BLaER1 (cell line): Measurements from ENCODE around the gene HELZ2.

Experiments used
- H3K27ac ChIP-seq: shearing (Covaris generic); formaldehyde crosslinking; 2 replicates; pipeline ENCODE4 v1.8.1; 2022
- H3K27me3 ChIP-seq: shearing (Covaris generic); formaldehyde crosslinking; 2 replicates; pipeline ENCODE4 v1.8.1; 2022
- H3K36me3 ChIP-seq: shearing (Covaris generic); formaldehyde crosslinking; 2 replicates; pipeline ENCODE4 v1.8.1; 2022
- H3K4me1 ChIP-seq: shearing (Covaris generic); formaldehyde crosslinking; 2 replicates; pipeline ENCODE4 v1.8.1; 2022
- H3K4me2 ChIP-seq: shearing (Covaris generic); formaldehyde crosslinking; 2 replicates; pipeline ENCODE4 v1.8.1; 2022
- H3K4me3 ChIP-seq: shearing (Covaris generic); formaldehyde crosslinking; 2 replicates; pipeline ENCODE4 v1.8.1; 2022
- H3K9ac ChIP-seq: shearing (Covaris generic); formaldehyde crosslinking; 2 replicates; pipeline ENCODE4 v1.8.1; 2022
- H3K9me3 ChIP-seq: shearing (Covaris generic); formaldehyde crosslinking; 2 replicates; pipeline ENCODE4 v1.8.1; 2022
- H4K20me1 ChIP-seq: shearing (Covaris generic); formaldehyde crosslinking; 2 replicates; pipeline ENCODE4 v1.8.1; 2022
- Cebpa-rat ChIP-seq: shearing (Covaris generic); IDR thresholded peaks from 2 replicates; pipeline ENCODE4 v1.8.1; 2022

Gene HELZ2

DNA sequence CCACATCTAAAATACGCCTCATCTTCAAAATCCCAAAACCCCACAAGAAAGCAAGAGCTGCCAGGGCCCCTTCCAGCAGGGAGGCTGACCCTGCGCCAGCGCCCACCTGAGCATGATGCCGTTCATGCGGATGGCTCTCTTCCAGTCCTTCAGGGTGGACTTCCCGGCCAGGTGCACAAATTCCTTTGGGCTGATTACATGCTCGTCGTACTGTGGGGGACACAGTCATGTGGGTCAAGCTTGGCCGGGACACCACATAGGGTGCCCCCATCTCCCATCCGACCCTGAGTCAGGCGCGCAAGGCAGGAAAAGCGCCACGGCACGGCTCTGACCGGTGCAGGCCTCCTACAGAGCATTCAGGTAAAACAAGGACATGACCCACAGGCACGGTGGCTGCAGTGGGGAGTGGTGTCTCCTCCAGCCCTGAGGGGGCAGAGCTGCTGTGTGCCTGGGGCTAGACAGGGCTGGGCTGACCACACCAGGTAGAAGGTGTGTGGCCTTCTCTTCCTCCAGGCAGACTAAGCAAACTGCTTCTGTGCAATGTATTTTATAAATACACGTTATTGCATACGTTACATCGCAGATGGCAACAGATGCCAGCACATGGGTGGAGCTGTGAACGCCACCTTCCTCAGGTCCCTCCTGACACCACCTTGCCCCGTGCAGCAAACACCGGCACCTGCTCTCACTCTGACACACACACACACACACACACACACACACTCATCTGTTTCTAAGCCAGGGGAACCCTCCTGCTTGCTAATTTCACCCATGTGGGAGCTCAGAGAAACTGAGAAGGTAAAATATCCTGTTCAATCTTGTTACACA, 23.8 kb upstream of the HELZ2 start:
- Histone ChIP-seq H3K36me3 (peaks cover 98% of the 10 kb centered on the region), H4K20me1 (peaks cover 70% of the 10 kb centered on the region), H3K27ac (no peak overlapping the region), H3K4me3 (no peak overlapping the region), H3K27me3 (no peaks in the 10 kb centered on the region), H3K4me2 (no peak overlapping the region), H3K9me3 (no peaks in the 10 kb centered on the region), H3K4me1 (peaks cover 8% of the 10 kb centered on the region), H3K9ac (no peak overlapping the region)
- TF ChIP-seq Cebpa-rat = no peak

DNA sequence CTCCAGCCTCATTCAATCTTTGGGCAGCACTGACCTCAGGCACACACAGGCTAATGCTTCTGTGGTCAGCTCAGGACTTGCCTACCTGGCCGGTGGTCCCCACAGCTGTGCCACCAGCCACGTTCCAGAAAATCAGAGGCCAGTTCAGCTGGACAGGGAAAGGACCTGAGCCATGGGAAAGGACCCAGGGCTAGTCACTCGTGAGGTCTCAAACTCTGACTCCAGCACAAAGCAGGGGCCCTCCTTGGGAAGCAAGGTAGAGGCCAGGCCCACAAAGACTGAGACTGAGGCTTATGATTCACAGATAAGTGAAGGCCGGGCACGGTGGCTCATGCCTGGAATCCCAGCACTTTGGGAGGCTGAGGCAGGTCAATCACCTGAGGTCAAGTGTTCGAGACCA, 22.4 kb upstream of the HELZ2 start:
- no peak overlapping the region for H3K4me2 ChIP-seq
- no peak overlapping the region for H3K4me3 ChIP-seq
- no peak overlapping the region for H3K9ac ChIP-seq
- H3K36me3 ChIP-seq = peaks cover 98% of the 10 kb centered on the region
- H4K20me1 ChIP-seq = peaks cover 55% of the 10 kb centered on the region
- H3K9me3 ChIP-seq = no peaks in the 10 kb centered on the region
- no peak for TF ChIP-seq Cebpa-rat
- H3K4me1 ChIP-seq = no peaks in the 10 kb centered on the region
- no peak overlapping the region for H3K27ac ChIP-seq
- no peaks in the 10 kb centered on the region; the same call in 1 of the 2 replicates for H3K27me3 ChIP-seq

DNA sequence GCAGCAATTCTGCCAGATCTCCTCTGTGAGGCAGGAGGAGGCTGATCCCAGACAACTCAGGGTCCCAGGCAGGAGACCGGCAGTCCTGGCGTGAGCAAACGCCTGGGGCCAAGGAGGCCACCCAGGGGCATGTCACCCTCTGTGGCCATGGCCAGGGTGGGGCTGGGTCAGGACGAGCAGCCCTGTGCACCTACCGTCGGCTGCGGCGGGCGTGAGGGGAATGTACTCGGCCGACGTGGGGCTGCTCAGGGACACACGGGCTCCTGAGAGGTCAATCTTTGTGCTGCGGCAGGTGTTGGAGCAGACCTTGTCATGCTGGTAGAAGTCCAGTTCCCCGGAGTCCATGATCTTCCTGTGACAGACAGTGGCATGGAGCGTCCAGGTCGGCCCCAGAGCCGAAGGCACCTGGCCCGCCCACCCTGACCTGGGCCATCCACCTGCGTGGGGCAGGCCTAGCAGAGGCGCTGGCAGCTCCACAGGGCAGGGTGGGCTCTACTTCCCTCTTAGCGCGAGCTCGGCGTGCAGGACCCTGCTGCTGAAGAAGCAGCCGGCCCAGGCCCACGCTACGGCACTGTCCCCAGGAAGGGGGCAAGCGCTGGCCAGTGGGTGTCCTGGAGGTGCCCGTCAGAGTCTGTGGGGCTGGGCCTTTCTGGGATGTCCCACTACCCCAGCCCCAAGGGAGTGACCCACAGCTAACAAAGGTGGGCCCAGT, 21.5 kb upstream of the HELZ2 start:
- H3K36me3 ChIP-seq = peaks cover 98% of the 10 kb centered on the region

DNA sequence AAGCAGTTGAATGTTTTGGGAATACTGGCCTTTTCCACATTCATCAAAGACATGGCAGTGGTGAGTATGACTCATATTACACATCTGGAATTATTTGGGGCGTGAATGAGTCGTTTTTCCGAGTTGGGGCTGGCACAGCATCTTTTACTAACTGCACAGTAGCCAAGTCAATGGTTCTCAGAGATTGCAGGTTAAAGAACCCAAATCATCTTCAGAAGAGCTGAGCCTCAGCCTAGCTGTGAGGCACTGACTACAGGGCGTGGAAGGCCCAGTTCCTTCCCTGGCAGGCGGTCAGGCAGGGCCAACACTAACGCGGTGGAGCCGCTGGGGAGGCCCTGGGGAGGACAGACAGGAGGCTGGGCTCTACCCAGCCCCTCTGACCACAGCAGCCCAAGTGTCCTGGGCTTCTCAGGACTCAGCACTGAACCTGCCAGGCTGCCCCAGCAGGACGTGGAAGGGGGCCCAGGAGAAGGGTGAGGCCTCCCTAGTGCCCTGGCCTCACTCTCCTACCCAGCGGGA, 20.1 kb upstream of the HELZ2 start:
- Histone ChIP-seq H4K20me1 (peaks cover 47% of the 10 kb centered on the region), H3K4me3 (no peak overlapping the region), H3K36me3 (peaks cover 97% of the 10 kb centered on the region)

More for the DNA sequence above, 21.5 kb upstream of the HELZ2 start:
- no peak for TF ChIP-seq Cebpa-rat
- Histone ChIP-seq H3K9ac (no peak overlapping the region), H3K27ac (no peak overlapping the region), H4K20me1 (peaks cover 47% of the 10 kb centered on the region), H3K4me3 (no peak overlapping the region), H3K9me3 (no peaks in the 10 kb centered on the region), H3K4me2 (no peak overlapping the region), H3K4me1 (peaks cover 4% of the 10 kb centered on the region; the same call in 1 of the 2 replicates), H3K27me3 (no peaks in the 10 kb centered on the region; the same call in 1 of the 2 replicates)

DNA sequence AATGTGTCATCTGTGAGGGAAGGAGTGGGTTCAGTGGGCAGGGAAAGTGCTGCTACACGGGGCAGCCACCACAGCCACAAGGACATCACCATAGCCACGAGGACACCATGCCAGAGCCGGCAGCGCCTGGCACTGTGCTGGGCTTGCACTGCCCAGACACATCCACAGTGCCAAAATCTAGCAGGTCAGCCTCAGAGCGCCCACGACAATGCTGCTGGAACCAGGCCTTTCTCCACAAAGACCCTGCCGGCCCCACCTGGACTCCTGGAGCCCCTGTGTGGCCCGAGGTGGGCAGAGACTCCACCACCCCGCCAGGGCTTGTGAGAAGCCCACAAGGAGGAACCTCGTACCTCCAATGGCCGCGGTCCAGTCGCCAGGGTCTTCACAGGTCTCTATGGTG, 18.6 kb upstream of the HELZ2 start:
- peaks cover 47% of the 10 kb centered on the region for H4K20me1 ChIP-seq

More for the DNA sequence above, 20.1 kb upstream of the HELZ2 start:
- no peak overlapping the region for H3K4me2 ChIP-seq
- no peaks in the 10 kb centered on the region for H3K9me3 ChIP-seq
- H3K27ac ChIP-seq = no peak overlapping the region
- TF ChIP-seq Cebpa-rat = no peak
- no peaks in the 10 kb centered on the region; the same call in 1 of the 2 replicates for H3K27me3 ChIP-seq
- no peak overlapping the region for H3K9ac ChIP-seq
- H3K4me1 ChIP-seq = peaks cover 18% of the 10 kb centered on the region

DNA sequence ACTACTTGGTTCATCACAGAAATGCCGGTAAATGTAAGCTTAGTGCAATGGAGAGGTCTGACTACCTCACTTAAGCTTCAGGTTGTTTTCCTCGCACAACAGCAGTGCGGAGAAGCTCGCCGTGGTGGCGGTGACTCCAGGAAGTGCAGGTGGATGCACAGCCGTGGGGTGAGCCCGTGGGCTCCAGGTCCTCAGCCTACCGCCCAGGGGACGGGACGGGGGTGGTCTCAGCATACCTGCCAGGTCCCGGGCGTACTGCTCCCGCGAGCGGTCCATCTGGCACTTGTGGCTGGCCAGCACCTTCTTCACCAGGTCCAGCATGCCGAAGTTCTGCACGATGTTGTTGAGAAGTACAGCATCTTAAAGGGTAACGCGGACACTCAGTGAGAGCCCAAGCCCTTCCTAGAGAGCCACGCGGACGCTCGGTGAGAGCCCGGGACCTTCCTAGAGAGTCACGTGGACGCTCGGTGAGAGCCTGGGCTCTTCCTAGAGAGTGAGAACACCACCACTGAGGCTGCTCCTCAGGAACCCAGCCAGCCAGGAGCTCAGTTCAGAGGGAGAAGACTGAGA, 17.8 kb upstream of the HELZ2 start:
- Histone ChIP-seq H3K27ac (no peak overlapping the region), H3K4me3 (no peak overlapping the region), H3K27me3 (no peaks in the 10 kb centered on the region; the same call in 1 of the 2 replicates), H3K4me1 (peaks cover 41% of the 10 kb centered on the region), H3K9ac (no peak overlapping the region), H3K9me3 (no peaks in the 10 kb centered on the region), H4K20me1 (peaks cover 49% of the 10 kb centered on the region), H3K36me3 (peaks cover 76% of the 10 kb centered on the region), H3K4me2 (no peak overlapping the region)
- TF ChIP-seq Cebpa-rat = no peak

More for the DNA sequence above, 18.6 kb upstream of the HELZ2 start:
- Histone ChIP-seq H3K9ac (no peak overlapping the region), H3K9me3 (no peaks in the 10 kb centered on the region), H3K4me2 (no peak overlapping the region), H3K36me3 (peaks cover 83% of the 10 kb centered on the region), H3K27me3 (no peaks in the 10 kb centered on the region; the same call in 1 of the 2 replicates), H3K4me1 (peaks cover 33% of the 10 kb centered on the region), H3K27ac (no peak overlapping the region), H3K4me3 (no peak overlapping the region)
- TF ChIP-seq Cebpa-rat = no peak

DNA sequence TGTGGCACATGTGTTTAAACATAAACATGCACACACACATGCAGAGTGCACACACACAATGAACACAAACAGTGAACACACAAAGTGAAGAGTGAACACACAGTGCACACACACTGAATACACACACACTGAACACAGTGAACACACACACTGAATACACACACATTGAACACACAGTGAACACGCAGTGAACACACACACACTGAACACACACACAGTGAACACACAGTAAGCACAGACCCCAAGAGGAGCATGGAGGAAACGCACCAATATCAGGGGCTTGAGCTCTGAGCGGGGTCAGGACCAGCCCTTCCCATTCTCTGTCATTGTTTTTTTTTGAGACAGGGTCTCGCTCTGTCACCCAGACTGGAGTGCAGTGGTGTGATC, 17.1 kb upstream of the HELZ2 start:
- Histone ChIP-seq H3K36me3 (peaks cover 71% of the 10 kb centered on the region), H3K27ac (no peak overlapping the region), H3K9me3 (no peaks in the 10 kb centered on the region), H3K4me1 (peaks cover 48% of the 10 kb centered on the region), H3K27me3 (no peaks in the 10 kb centered on the region; the same call in 1 of the 2 replicates), H3K4me3 (no peak overlapping the region), H4K20me1 (peaks cover 47% of the 10 kb centered on the region), H3K4me2 (no peak overlapping the region), H3K9ac (no peak overlapping the region)
- TF ChIP-seq Cebpa-rat = no peak

DNA sequence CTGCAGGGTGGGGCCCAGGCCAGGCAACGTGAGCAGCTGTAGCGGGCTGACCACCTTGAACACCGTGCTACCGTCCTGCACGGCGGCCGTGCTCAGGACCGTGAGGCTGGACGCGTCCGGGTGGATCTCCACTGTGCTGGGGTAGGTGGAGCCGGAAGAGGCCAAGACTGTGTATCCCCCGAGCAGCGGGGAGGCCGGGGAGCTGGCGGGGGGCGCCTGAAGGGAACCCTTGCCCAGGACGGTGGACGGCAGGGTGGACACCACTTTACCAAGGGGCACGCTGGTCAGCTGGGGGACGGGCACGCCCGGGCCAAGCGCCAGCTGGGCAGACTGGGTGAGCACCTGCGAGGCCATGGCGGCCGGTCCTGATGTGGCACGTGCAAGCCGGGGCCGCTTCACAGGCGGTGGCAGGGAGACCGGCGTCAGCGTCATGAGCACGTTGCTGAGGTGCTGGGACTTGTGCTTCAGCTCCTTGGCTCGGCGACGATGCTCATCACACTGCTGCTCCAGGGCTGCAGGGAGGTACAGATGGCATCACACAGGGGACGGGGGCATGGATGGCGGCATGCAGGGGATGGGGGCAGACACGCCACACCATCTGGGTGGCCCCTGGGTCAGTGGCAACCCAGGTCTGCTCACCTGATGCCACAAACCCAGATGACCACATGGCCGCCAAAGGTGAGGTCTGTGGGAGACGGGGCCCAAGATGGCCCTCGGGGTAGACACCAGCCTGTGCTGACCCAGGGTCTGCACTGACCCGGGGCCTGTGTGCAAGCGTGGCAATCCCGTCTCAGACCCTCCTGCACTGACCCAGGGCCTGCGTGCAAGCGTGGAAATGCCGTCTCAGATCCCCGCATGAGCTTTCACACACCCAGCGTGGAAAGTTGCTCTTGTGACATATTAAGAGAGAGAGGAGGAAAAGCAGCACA, 16.4 kb upstream of the HELZ2 start:
- H3K4me2 ChIP-seq = peak overlapping the region; percentile 96
- H3K27me3 ChIP-seq = no peaks in the 10 kb centered on the region; the same call in 1 of the 2 replicates
- peak overlapping the region; percentile 9; the same call in 1 of the 2 replicates for H3K27ac ChIP-seq
- no peaks in the 10 kb centered on the region for H3K9me3 ChIP-seq
- peaks cover 40% of the 10 kb centered on the region for H4K20me1 ChIP-seq
- peaks cover 55% of the 10 kb centered on the region for H3K4me1 ChIP-seq
- no peak overlapping the region for H3K9ac ChIP-seq
- TF ChIP-seq Cebpa-rat = no peak
- no peak overlapping the region; the same call in 1 of the 2 replicates for H3K4me3 ChIP-seq
- peaks cover 64% of the 10 kb centered on the region for H3K36me3 ChIP-seq
